NCI-H524 treated with DMSO at 0.1 percent for 48 hours (cell line): Measurements from ENCODE around the gene CERS1.

ENCODE experiments used
- DNase-seq: peaks from one replicate; lab custom pipeline; 2025; lab: John Stamatoyannopoulos, UW

Gene CERS1

DNA sequence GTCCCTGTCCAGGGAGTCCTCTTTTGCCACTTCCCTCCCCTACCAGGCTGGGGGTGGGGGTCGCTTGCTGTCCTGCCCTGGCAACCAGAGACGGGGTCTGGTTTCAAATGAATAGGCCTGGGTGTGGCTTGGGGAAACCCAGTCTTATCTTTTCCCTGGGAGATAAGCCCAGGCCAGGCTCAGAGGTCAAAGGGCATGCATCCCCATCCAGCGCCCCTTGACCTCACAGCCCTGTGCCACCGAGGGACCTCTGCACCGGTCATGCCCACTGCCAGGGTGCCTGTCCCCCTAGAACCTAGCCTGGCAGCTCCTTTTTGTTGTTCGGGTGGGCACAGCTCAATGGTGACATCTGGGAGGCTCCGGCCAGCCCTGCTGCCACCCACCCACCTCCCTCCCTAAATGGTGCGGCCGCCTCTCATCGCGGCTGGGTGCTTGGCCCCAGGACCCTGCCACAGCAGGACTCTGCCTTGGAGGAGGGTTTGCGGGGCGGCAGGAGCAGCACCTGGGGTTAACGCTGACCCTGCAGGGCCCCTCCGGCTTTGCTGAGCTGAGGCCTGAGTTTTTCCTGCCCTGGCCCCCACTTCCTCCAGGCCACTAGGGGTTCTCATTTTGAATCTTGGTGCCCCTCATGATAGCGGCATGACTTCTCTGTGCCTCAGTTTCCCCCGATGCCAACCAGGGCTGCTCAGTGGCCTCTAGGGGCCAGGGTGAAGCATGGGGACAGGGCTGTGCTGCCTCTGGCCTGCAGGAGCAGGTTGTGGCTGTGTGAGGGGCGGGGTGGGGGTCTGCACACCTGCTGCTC, 2.9 kb upstream of the CERS1 start:
- DNase-seq = no peak

DNA sequence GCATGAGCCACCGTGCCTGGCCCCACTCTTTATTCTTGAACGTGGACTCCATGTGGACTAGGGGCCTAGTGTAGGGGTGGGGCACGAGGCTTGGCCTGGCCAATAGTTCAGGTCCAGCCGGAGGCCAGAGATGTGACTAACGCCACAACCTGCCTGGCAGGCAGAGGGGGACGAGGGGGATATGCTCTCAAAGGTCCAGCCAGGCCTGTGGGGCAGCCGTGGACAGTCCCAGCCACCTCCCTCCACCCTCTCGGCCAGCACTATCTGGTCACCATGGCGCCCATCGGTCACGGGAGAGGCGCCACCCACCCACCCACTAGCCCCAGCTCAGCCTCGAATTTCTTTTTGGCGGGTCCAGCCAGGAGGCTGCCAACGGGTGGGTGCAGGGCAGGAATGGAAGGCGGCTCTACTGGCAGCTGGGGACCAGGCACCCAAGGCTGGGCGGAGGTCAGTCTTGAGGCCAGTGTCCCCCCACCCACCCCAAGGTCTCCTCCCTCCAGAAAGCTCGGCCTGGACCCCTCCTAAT, 2.2 kb upstream of the CERS1 start:
- no peak for DNase-seq

DNA sequence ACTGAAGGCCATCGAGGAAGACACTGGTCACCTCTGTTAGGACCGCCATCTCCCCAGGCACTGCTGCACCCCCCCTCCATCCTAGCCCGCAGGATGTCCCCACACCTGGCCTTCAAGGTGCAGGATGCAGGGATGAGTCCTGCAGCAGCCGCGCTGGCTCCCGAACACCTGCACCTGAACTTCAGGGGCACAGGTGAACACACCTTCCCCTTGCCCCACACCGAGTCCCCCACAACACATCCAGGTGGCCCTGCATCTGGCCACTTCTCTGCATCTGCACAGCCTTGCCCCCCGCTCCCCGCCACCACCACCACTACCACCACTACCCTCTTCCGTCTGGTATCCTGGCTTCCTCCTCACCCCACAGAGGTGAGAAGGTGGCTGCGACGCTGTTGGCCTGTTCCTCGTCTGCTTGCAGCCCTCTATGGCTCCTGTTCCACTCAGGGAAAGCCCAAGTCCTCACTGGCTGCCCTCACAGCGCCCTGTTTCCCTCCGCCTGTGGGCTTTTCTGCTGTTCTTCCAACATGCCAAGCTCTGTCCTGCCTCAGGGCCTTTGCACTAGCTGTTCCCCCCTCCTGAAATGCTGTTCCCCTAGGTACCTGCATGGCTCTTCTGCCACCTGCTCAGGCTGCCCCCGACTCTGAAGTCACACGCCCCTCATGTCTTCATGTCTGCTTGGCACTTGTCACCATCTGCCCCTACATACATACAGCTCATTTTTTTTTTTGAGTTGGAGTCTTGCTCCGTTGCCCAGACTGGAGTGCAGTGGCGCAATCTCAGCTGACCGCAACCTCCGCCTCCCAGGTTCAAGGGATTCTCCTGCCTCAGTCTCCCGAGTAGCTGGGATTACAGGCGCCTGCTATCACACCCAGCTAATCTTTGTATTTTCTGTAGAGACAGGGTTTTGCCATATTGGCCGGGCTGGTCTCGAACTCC, 1.4 kb upstream of the CERS1 start:
- no peak for DNase-seq

DNA sequence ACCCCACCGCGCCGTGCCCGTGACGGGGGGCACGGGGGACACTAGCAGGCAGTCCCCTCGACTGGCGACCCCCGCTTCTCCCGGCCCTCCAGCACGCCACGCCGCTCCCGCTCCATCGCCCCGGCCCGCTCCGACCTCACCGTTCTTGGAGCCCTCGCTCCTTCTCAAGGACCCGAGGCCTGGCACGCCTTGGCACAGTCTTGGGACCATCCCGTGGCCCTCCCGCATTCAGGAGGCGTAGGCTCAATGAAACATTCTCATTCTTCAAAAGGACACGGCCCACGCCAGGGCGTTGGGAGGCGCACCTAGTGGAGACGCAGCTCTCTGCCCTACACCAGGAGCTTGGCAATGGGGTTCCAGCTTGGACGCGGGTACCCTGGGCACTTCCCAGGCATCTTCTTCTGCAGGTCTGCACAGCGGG, 473 bp upstream of the CERS1 start:
- no peak for DNase-seq

DNA sequence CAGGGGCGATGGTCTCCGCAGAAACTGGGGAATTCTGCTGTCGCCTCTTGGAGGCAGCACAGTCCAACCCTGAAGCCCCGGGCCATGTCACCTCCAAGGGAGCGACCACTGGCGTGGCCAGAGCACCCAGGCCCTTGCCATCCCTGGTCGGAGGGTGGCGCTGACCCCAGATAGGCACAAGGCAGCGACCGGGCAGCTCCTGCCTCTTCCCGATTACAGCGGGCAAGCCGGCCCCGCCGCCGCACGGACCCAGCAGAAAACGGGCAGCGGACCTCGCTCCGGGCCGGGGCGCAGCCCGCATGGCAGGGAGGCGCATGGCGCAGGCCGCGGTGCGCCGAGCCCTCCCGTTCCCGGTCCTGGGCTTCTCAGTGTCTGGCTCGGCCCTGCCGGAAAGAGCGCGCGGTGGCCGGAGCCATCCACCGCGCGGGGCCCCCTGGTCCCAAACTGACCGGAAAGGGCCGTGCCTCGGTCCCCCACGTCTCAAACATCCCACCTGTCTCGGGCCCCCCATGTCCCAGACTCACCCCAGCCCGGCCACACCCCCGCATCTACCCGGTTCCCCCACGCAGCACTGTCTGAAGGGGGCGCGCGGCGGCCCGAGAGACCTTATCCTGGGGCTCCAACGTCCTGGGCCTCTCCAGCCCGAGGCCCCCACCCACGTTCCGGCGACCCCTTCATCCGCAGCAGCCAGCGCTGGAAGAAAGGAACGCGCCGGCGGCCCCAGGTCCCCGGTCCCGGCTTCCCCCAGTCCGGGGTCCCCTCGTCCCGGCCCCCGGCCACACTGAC, 727 bp downstream of the CERS1 start:
- no peak for DNase-seq

DNA sequence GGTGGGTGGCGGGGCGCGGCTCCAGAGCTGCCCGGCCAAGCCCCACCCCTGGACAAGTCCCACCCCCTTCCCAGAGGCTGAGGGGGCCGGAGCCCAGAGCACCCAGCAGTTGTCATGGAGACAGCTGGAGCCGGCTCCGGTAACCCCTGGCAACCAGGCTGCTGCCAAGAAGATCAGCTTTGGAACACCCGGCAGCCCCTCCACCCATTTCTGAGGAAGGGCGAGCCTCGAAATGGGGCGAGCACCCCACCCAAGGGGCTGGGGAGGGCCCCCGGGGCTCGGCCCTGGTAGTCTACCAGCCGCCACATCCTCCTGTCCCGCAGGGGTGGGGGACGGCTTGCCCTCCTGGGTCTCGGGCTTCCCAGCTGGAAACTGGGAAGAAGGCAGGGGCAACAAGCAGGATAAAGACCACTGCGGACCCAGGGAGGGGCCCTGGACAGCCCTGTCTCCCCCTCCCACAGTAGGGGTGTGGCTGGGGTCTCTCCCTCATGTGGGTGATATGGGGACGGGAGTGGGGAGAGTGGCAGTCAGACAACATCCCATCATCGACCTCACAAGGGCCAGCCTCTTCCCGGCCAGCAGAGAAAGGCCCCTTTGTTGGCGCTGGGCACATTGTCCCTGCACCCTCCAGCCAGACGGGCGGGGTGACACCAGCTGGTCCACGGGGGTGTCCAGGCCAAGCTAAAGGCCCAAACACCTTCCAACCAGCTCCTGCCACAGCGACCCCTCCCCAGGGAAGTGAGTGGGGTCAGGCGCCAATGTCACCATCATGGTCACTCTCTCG, 1.5 kb downstream of the CERS1 start:
- DNase-seq = peak; percentile 71

DNA sequence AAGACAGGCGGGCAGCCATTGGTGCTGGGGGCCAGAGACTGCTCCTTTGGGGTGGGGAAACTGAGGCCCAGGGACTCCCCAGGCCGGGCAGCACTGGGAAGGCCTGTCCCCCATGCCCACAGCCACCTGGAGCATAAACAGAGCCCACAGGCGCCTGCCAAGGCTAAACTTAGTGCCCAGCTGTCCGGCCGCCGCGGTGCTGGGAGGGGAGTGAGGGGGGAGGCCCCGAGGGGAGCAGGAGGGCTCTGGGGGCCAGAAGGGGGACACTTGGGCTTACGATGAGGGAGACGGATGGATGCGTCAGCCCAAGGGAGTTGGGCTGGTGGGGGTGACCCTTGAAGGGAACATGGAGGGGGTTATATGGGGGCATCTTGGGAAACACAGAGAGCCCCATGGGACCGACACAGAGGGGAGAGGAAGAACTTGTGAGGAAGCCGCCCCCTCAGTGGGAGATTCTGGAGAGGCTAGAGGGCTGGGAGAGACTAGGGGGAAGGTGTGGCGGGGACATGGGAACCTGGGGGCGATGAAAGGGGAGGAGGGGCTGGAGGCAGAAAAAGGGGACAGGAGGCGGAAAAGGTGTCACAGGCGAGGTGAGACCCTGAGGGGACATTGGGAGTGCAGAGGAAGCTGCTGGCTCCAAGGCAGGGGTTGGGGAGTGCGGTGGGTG, 2.2 kb downstream of the CERS1 start:
- no peak for DNase-seq

DNA sequence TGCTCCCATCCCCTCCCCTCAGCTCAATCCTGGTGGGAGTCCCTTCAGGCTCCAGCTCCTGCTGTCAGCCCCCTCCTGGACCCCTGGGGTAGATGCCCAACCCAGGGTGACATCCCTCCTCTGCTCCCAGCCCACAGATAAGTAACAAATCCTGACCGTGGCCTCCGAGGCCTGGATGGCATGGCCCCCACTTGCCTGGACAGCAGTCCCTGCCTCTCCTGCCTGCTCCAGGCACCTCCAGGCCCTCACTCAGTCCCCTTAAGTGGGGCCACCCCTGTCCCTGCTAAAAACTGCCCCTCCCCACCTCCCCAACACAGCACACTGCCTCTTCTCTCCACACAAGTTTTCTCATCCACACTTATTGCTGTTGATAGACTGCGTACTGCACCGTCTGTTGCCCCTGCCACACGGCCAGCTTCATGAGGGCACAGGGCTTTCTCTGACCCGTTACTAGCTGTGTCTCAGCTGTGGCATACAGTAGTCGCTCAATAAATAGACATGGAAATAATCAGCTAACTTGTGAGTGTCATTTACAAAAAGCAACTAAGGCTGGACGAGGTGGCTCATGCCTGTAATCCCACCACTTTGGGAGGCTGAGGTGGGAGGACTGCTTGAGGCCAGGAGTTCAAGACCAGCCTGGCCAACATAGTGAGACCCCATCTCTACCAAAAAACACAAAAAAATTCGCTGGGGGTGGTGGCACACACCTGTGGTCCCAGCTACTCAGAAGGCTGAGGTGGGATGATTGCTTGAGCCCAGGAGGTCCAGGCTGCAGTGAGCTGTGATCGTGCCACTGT, 5.8 kb downstream of the CERS1 start:
- no peak for DNase-seq

DNA sequence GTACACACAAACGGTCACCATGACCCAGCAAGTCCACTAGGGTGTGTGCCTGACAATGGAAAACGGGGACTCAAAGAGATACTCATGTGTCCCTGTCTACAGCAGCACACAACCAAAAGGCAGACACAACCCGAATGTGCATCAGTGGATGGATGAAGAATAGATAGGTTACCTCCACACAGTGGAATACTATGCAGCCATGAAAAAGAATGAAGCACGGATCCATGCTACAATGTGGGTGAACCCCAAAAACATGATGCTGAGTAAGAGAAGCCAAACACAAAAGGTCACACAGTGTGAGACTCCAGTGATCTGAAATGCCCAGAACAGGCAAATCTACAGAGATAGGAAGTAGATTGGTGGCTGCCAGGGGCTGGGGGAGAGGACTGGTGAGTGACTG, 9.0 kb downstream of the CERS1 start:
- no peak for DNase-seq

DNA sequence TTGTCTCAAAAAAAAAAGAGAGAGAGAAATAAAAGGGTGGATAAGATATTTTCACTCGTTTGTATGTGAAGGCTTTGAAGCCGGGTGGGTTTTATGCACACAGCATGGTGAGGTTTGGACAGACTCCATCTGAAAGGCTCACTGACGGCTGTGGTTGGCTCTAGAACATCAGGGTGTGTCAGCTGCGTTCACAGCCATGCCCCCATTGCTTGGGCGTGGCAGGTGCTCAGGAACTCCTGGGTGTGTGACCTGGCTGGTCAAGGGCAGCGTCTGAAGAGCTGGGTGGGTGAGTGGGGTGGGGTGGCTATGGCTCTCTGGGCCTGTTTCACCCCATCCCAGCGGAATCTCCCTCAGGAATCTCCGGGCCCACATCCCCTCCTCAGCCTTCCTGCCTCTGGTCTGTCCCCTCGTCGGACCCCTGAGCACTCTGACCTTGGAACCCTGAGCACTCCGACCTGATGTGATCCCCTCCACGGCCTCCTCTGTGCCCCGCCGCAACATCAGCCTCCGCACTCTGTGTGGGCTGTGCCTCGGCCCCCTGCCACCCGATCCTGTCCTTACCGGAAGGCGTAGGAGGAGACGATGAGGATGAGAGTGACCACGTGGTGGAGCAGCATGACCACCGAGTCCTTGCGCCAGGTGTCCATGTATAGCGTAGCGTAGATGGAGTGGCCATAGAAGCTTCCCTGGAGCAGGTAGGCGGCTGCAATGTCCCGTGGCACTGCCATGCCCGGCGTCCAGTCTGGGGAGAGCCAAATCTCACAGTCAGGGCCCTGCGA, 12.2 kb downstream of the CERS1 start:
- DNase-seq = no peak

DNA sequence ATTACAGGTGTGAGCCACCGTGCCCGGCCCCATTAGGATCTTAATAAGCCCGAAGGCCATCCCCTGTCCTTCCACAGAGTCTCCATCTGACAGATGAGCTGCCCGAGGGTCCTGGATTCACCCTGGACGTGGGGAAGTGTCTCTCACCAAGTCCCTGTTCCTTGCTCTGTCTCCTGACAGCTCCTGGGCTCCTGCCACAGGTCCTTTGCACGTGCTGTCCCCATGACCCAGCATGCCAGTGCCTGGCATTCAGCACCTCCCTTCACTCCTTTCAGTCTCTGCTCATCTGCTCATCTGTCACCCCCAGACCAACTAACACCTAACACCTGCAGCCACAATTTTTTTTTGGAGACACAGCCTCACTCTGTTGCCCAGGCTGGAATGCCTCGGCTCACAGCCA, 14.5 kb downstream of the CERS1 start:
- DNase-seq = no peak

DNA sequence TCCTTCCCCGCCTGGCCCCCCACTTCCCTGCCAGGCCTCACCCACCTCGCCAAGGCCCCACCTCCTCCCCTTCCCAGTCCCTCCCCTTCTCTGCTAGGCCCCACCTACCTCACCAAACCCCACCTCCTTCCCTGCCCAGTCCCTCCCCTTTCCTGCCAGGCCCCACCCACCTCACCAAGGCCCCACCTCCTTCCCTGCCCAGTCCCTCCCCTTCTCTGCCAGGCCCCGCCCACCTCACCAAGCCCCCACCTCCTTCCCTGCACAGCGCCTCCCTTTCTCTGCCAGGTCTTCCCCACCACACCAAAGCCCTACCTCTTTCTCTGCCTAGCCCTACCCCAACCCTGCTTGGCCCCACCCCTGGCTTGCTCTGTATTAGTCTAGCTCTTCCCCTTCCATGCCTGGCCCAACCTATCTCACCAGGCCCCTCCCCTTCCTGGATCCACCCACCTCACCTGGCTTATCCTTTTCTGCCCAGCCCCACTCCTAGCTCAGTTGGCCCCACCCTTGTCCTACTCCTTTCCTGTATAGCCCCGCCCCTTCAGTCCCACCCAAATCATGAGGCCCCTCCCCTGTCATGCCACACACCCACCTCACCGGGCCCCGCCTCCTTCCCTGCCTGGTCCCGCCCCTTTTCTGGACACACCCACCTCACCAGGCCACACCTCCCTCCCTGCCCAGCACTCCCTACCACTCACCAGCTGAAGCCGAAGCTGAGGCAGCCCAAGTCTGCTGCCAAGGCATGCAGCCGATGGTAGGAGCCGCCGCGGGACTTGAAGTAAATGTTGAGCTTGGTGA, 16.2 kb downstream of the CERS1 start:
- no peak for DNase-seq

DNA sequence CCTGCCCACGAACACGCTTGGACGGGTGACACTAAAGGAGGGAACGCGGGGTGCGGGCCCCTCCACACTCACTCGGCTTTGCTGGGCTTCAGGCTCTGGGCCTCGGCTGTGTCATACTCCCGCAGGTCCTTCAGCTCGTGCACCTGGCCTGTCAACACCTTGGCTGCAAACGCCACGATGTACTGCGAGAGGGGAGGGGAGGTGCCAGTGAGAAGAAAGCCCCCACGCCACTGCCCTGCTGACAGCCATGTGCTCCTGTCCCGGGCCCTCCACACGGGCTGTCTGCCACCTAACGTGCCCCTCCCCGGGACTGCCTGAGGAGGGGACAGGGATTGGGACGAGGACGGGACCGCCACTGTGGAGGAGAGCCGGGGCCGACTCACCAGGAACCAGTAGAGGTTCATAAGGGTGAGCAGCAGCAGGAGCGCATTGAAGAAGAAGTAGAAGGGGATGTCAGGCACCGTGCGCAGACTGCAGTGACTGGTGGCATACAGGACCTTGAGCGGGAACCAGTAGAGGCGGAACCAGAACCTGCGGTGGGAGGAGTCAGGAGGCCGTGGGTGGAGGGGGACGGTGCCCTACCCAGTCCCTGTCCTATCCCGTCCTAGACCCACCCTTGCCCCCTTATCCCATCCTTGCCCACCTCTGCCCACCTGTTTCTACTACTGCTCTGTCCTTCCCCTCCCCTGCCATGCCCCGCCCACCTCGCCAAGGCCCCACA, 16.9 kb downstream of the CERS1 start:
- no peak for DNase-seq

DNA sequence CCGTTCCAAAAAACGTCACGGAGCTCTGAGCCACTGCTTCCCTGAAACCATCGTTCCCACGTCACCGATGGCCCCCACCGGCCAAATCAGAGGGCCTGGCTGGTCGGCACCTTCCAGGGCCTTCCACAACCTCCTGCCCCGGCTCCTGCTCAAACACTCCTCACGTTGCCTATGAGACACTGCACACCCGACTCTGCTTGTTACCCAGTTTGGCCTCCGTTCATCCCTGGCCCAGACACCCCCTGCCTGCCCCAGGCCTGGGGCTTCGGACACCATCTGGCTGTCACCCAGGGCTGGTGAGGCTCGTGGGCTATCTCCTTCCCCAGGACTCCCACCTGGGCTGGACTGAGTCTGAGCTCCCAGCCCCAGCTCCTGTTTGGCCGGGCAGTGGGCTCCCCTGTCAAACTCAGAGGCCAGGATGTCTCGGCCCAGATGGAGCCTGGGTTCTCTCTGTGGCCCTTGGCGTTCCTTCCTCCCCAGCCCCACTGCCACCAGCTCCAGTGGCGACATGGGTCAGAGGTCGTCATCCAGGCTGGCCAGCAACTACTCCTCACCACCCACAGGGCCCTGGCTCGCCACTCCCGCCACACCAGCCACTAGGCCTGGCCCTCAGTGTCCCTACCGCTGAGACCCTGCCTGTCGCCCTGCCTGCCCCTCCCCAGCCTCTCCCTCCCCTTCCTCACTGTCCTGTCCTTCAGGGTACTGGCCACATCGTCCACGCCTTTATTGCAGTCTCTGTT, 17.7 kb downstream of the CERS1 start:
- DNase-seq = no peak

DNA sequence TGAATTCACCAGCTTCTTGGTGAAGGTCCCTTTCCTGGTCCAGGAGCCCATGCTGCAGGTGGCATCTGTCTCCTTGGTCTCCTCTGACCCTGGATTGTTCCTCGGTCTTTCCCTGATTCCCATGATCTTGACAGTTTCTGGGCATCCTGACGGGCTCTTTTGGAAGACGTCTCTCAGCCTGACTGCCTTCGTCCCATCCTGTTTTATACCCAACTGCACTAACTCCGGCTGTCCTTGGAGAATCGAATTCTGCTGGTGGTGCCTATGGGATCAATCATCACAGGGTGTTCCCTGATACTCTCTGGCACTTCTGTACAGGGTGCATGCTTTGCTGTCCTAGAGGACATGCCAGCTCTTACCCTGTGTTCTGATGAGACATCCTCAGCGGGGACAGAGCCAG, 19.1 kb downstream of the CERS1 start:
- DNase-seq = no peak

DNA sequence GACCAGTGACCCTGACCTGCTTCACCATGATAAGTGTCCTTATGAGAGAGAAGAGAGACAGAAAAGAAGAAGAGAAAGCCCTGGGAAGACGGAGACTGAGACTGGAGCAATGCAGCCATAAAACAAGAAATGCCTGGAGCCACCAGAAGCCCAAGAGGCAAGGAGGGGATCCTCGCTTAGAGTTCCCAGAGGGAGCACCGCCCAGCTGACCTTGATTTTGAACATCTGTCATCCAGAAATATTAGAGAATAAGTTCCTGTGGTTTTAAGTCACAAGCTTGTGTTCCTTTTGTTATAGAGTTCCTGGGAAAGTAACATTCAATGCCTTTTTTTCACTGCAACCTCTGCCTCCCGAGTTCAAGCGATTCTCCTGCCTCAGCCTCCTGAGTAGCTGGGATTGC, 20.2 kb downstream of the CERS1 start:
- no peak for DNase-seq

DNA sequence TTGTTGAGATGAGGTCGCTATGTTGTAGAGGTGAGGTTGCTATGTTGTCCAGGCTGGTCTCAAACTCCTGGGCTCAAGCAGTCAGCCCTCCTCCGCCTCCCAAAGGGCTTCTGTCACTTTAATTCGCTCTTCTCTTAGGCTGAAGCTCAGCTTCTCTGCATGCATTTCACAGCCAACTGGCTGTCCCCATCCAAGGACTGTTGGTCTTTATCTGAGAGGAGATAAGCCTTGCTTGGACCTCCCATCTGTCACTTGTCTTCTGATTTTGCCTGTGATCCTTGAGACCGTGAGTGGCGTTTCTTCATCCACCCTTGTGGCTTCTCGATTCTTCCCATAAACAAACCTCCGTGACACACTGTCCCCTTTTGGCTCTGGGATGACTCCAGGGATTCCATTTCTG, 24.4 kb downstream of the CERS1 start:
- DNase-seq = peak; percentile 35
